IPS-NIHi7 (cell line): ENCODE measurements around the gene SERPINE2.
"Not testable (repeated sequence)": the region's sequence is repeated elsewhere in the genome, so short reads cannot be mapped to it uniquely, and the experiment has no call there.

ENCODE experiments used
- DNase-seq: peaks from one replicate; pipeline ENCODE4 v3.0.0; 2012; ENCODE audit warnings: mixed read lengths; ENCODE audit errors: extremely low spot score

SERPINE2 gene

GRCh38 chr2:224014336-224014735 lies 24.8 kb downstream of the SERPINE2 start:
- DNase-seq: no peak

GRCh38 chr2:224011837-224012236 lies 27.2 kb downstream of the SERPINE2 start:
- DNase-seq: no peak

GRCh38 chr2:224009605-224010315 lies 29.3 kb downstream of the SERPINE2 start:
- no peak for DNase-seq

- DNase-seq: peak; percentile 71
Observed at GRCh38 chr2:224008702-224009261, 30.3 kb downstream of the SERPINE2 start.

- no peak for DNase-seq
Observed at GRCh38 chr2:224004105-224004695, 34.9 kb downstream of the SERPINE2 start.

GRCh38 chr2:224000662-224001061 lies 38.4 kb downstream of the SERPINE2 start:
- not testable (repeated sequence) for DNase-seq

GRCh38 chr2:223999862-224000261 lies 39.2 kb downstream of the SERPINE2 start:
- DNase-seq: no peak

- DNase-seq: no peak
Observed at GRCh38 chr2:223998948-223999347, 40.1 kb downstream of the SERPINE2 start.

GRCh38 chr2:223997938-223998337 lies 41.1 kb downstream of the SERPINE2 start:
- DNase-seq: no peak

- DNase-seq: no peak
Observed at GRCh38 chr2:223996391-223996790, 42.7 kb downstream of the SERPINE2 start.

GRCh38 chr2:223995569-223995968 lies 43.5 kb downstream of the SERPINE2 start:
- DNase-seq: no peak

- DNase-seq: no peak
Observed at GRCh38 chr2:223994562-223995162, 44.4 kb downstream of the SERPINE2 start.

- DNase-seq: peak; percentile 74
Observed at GRCh38 chr2:223993634-223994232, 45.4 kb downstream of the SERPINE2 start.

- DNase-seq: no peak
Observed at GRCh38 chr2:223991611-223992010, 47.5 kb downstream of the SERPINE2 start.

GRCh38 chr2:223989856-223990232 lies 49.2 kb downstream of the SERPINE2 start:
- no peak for DNase-seq

GRCh38 chr2:223989206-223989855 lies 49.8 kb downstream of the SERPINE2 start:
- DNase-seq: no peak

- DNase-seq: no peak
Observed at GRCh38 chr2:223981241-223981640, 57.8 kb downstream of the SERPINE2 start.

GRCh38 chr2:223980803-223981202 lies 58.3 kb downstream of the SERPINE2 start:
- DNase-seq: no peak

GRCh38 chr2:223980397-223980735 lies 58.7 kb downstream of the SERPINE2 start:
- DNase-seq: no peak

GRCh38 chr2:223979730-223980396 lies 59.2 kb downstream of the SERPINE2 start:
- DNase-seq: no peak

GRCh38 chr2:223978451-223978850 lies 60.6 kb downstream of the SERPINE2 start:
- no peak for DNase-seq
